K562 (cell line): ENCODE results near the gene TCIRG1. TPM values are rescaled to one million over a fixed set of nuclear protein-coding genes. Genes with fewer than 3 reads are reported as not detected.

ENCODE experiments used
- ARID1B ChIP-seq: fragments of 450-650 bp; IDR thresholded peaks from 2 replicates; pipeline ENCODE4 v1.6.1; 2016; ENCODE audit warnings: antibody characterized with exemption, mild to moderate bottlenecking, inconsistent platforms
- ATF7 ChIP-seq: fragments of 450-650 bp; IDR thresholded peaks from 2 replicates; pipeline ENCODE4 v1.7.1; 2014; ENCODE audit warnings: mild to moderate bottlenecking, moderate library complexity
- BMI1 ChIP-seq: fragments of 150-350 bp; IDR thresholded peaks from 2 replicates; pipeline ENCODE4 v1.6.1; 2014; ENCODE audit warnings: low read length
- CBFA2T3 ChIP-seq: fragments of 450-650 bp; IDR thresholded peaks from 2 replicates; pipeline ENCODE4 v1.6.1; 2017
- DACH1 ChIP-seq: fragments of 450-650 bp; IDR thresholded peaks from 2 replicates; pipeline ENCODE4 v1.6.1; 2018; ENCODE audit not compliant: partially characterized antibody
- ERF ChIP-seq: fragments of 450-650 bp; formaldehyde crosslinking; IDR thresholded peaks from 2 replicates; pipeline ENCODE4 v1.4.0; 2020; ENCODE audit warnings: mild to moderate bottlenecking, mixed read lengths
- GTF2E2 ChIP-seq: fragments of 200-800 bp; sonication (Bioruptor generic); IDR thresholded peaks from 2 replicates; pipeline ENCODE4 v1.6.1; 2016; ENCODE audit warnings: missing genetic modification characterization, missing compliant biosample characterization
- HDAC1 ChIP-seq, 2 experiments: fragments of 450-650 bp; IDR thresholded peaks; 2 replicates each; pipeline ENCODE4 v1.6.1; 2016 to 2017; ENCODE audit warnings: inconsistent platforms in 1 of 2, mild to moderate bottlenecking in 1 of 2, moderate library complexity in 1 of 2
- HLTF ChIP-seq: fragments of 450-650 bp; IDR thresholded peaks from 2 replicates; pipeline ENCODE4 v1.6.1; 2016
- JUND ChIP-seq, 2 experiments: IDR thresholded peaks; 2 replicates in 1 of 2; 3 replicates in 1 of 2; pipeline ENCODE4 v1.6.1; 2011; ENCODE audit warnings: borderline replicate concordance in 2 of 2, low read depth in 2 of 2, low read length in 2 of 2, improper control_type of control experiment in 1 of 2, missing biosample characterization in 1 of 2, missing genetic modification characterization in 1 of 2, missing genetic modification reagents in 1 of 2
- KDM4B ChIP-seq, 2 experiments: fragments of 450-650 bp in 1 of 2; sonication (generic) in 1 of 2; IDR thresholded peaks; 2 replicates each; pipeline ENCODE4 v1.6.1; 2016 to 2017; ENCODE audit warnings: borderline replicate concordance in 2 of 2, antibody characterized with exemption in 1 of 2, low read depth in 1 of 2, mild to moderate bottlenecking in 1 of 2
- LARP7 ChIP-seq: fragments of 450-650 bp; IDR thresholded peaks from 2 replicates; pipeline ENCODE4 v1.6.1; 2016
- PHTF2 ChIP-seq: fragments of 250-450 bp; sonication (Bioruptor Pico); IDR thresholded peaks from 2 replicates; pipeline ENCODE4 v1.5.0; 2021; ENCODE audit warnings: mild to moderate bottlenecking
- RBBP5 ChIP-seq: fragments of 200-600 bp; sonication (generic); IDR thresholded peaks from 2 replicates; pipeline ENCODE4 v1.6.1; 2012; ENCODE audit warnings: borderline replicate concordance, mild to moderate bottlenecking, low read length, control low read depth, inconsistent platforms; ENCODE audit not compliant: insufficient read depth, poor library complexity, severe bottlenecking
- TCF7L2 ChIP-seq: fragments of 150-350 bp; IDR thresholded peaks from 2 replicates; pipeline ENCODE4 v1.6.1; 2016; ENCODE audit warnings: low read depth, mild to moderate bottlenecking, low read length, moderate library complexity
- ZNF165 ChIP-seq: fragments of 250-450 bp; sonication (Bioruptor Pico); IDR thresholded peaks from 2 replicates; pipeline ENCODE4 v1.4.0; 2020; ENCODE audit warnings: borderline replicate concordance
- ZNF175 ChIP-seq: fragments of 200-800 bp; sonication (Bioruptor generic); IDR thresholded peaks from 2 replicates; pipeline ENCODE4 v1.6.1; 2016; ENCODE audit warnings: low read depth, mild to moderate bottlenecking, missing genetic modification characterization, missing compliant biosample characterization
- polyA plus RNA-seq, 8 experiments: library from polyadenylated mRNA; depleted of rRNA in 4 of 8; stranded (reverse) in 5 of 8; unstranded in 3 of 8; fragments of >200 nt; fragmentation: Nextera tagmentation in 2 of 8; fragmentation: Illumina TruSeq in 1 of 8; extraction: Ambion mirVana in 2 of 8; extraction: Trizol in 1 of 8; gene quantifications; 2 replicates each; pipeline versions ENCODE4 v1.2.1 to v1.2.3, GENCODE V29; 2011 to 2014; ENCODE audit warnings: inconsistent platforms in 1 of 8, missing spikeins in 1 of 8
- total RNA-seq, 7 experiments: library from RNA; depleted of rRNA in 6 of 7; stranded (reverse); fragments of >200 nt in 6 of 7; fragmentation: Illumina TruSeq in 2 of 7; extraction: Trizol in 2 of 7; gene quantifications; 2 replicates each; pipeline versions ENCODE4 v1.2.1 to v1.2.3, GENCODE V29; 2011 to 2021; ENCODE audit warnings: low replicate concordance in 1 of 7
- TF ChIP-seq, protein P1 (sequence below): sonication (generic); formaldehyde crosslinking; IDR thresholded peaks from 2 replicates; pipeline ENCODE4 v1.8.0; 2022; ENCODE audit warnings: missing genetic modification reagents, mild to moderate bottlenecking, borderline replicate concordance
- TF ChIP-seq, protein P2 (sequence below): fragments of 450-650 bp; IDR thresholded peaks from 2 replicates; pipeline ENCODE4 v1.6.1; 2018; ENCODE audit warnings: mild to moderate bottlenecking, low read depth; ENCODE audit not compliant: partially characterized antibody
- TF ChIP-seq, protein P3 (sequence below): fragments of 450-650 bp; IDR thresholded peaks from 2 replicates; pipeline ENCODE4 v1.6.1; 2016; ENCODE audit warnings: low read depth, mild to moderate bottlenecking, moderate library complexity
- TF ChIP-seq, protein P4 (sequence below): fragments of 200-800 bp; sonication (Bioruptor generic); IDR thresholded peaks from 2 replicates; pipeline ENCODE4 v1.6.1; 2017; ENCODE audit warnings: missing genetic modification characterization, missing compliant biosample characterization
- TF ChIP-seq, protein P5 (sequence below), 2 experiments: fragments of 450-650 bp; IDR thresholded peaks; 2 replicates each; pipeline ENCODE4 v1.6.1; 2016

The TCIRG1 gene
- total and polyA plus RNA-seq, 9 of the 15 experiments (the other 6 are each of a cell fraction or from before 2014, with no cell fraction given) = 0.49 to 143 (median 24.4) TPM

- TF ChIP-seq, protein P1, sequence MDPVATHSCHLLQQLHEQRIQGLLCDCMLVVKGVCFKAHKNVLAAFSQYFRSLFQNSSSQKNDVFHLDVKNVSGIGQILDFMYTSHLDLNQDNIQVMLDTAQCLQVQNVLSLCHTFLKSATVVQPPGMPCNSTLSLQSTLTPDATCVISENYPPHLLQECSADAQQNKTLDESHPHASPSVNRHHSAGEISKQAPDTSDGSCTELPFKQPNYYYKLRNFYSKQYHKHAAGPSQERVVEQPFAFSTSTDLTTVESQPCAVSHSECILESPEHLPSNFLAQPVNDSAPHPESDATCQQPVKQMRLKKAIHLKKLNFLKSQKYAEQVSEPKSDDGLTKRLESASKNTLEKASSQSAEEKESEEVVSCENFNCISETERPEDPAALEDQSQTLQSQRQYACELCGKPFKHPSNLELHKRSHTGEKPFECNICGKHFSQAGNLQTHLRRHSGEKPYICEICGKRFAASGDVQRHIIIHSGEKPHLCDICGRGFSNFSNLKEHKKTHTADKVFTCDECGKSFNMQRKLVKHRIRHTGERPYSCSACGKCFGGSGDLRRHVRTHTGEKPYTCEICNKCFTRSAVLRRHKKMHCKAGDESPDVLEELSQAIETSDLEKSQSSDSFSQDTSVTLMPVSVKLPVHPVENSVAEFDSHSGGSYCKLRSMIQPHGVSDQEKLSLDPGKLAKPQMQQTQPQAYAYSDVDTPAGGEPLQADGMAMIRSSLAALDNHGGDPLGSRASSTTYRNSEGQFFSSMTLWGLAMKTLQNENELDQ (CRISPR knock-in tag) = no peak
- TF ChIP-seq ZNF165 (CRISPR knock-in tag) (no peak), LARP7 (no peak), JUND (IDR thresholded peaks at IDR 0.05; ENCODE audit: borderline replicate concordance, low read depth, low read length) (peak; percentile 7; the same call in 1 of the 2 replicates), JUND (tag; IDR thresholded peaks at IDR 0.05; ENCODE audit: borderline replicate concordance, low read depth, low read length) (no peak), HDAC1 (IDR thresholded peaks at IDR 0.05) (peak in 1 of 2 experiments; percentile 45; a peak in 2 of 4 replicates), TCF7L2 (no peak), DACH1 (peak; percentile 29), ERF (CRISPR knock-in tag) (no peak), KDM4B (IDR thresholded peaks at IDR 0.05; ENCODE audit: borderline replicate concordance in 2 of 2, low read depth in 1 of 2) (0 out of 4 replicates have a peak, but pooled peaks of 1 of the 2 experiments have one; percentile 13), PHTF2 (CRISPR knock-in tag) (no peak), GTF2E2 (tag) (no peak; the same call in 1 of the 2 replicates), ATF7 (no peak), ZNF175 (CRISPR knock-in tag) (no peak), HLTF (no peak), BMI1 (no peak), CBFA2T3 (peak; percentile 75), ARID1B (0 out of 2 replicates have a peak, but pooled peaks have one; percentile 9), RBBP5 (peak; percentile 55)
- TF ChIP-seq, protein P2, sequence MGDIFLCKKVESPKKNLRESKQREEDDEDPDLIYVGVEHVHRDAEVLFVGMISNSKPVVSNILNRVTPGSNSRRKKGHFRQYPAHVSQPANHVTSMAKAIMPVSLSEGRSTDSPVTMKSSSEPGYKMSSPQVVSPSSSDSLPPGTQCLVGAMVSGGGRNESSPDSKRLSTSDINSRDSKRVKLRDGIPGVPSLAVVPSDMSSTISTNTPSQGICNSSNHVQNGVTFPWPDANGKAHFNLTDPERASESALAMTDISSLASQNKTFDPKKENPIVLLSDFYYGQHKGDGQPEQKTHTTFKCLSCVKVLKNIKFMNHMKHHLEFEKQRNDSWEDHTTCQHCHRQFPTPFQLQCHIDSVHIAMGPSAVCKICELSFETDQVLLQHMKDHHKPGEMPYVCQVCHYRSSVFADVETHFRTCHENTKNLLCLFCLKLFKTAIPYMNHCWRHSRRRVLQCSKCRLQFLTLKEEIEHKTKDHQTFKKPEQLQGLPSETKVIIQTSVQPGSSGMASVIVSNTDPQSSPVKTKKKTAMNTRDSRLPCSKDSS = no peak
- TF ChIP-seq, protein P3, sequence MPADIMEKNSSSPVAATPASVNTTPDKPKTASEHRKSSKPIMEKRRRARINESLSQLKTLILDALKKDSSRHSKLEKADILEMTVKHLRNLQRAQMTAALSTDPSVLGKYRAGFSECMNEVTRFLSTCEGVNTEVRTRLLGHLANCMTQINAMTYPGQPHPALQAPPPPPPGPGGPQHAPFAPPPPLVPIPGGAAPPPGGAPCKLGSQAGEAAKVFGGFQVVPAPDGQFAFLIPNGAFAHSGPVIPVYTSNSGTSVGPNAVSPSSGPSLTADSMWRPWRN = no peak
- TF ChIP-seq, protein P4, sequence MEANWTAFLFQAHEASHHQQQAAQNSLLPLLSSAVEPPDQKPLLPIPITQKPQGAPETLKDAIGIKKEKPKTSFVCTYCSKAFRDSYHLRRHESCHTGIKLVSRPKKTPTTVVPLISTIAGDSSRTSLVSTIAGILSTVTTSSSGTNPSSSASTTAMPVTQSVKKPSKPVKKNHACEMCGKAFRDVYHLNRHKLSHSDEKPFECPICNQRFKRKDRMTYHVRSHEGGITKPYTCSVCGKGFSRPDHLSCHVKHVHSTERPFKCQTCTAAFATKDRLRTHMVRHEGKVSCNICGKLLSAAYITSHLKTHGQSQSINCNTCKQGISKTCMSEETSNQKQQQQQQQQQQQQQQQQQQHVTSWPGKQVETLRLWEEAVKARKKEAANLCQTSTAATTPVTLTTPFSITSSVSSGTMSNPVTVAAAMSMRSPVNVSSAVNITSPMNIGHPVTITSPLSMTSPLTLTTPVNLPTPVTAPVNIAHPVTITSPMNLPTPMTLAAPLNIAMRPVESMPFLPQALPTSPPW = peak; percentile 71
- TF ChIP-seq, protein P5, sequence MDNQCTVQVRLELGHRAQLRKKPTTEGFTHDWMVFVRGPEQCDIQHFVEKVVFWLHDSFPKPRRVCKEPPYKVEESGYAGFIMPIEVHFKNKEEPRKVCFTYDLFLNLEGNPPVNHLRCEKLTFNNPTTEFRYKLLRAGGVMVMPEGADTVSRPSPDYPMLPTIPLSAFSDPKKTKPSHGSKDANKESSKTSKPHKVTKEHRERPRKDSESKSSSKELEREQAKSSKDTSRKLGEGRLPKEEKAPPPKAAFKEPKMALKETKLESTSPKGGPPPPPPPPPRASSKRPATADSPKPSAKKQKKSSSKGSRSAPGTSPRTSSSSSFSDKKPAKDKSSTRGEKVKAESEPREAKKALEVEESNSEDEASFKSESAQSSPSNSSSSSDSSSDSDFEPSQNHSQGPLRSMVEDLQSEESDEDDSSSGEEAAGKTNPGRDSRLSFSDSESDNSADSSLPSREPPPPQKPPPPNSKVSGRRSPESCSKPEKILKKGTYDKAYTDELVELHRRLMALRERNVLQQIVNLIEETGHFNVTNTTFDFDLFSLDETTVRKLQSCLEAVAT (IDR thresholded peaks at IDR 0.05) = no peak
These were observed 553 bp upstream of the TCIRG1 start (continued) for GRCh38 chr11:68038226-68038717.
